Skeletal muscle tissue (tissue), 4 donors: Measurements from ENCODE around the gene AMBRA1. TPM values are rescaled to one million over a fixed set of nuclear protein-coding genes. Genes with fewer than 3 reads are reported as not detected.
A peak's percentile ranks its signal among the peaks of the same experiment; 100 is the strongest.

Experiments
- H3K27ac ChIP-seq: one replicate; pipeline ENCODE4 v1.7.0; 2013; ENCODE audit warnings: mild to moderate bottlenecking, low read depth, low read length, inconsistent platforms
- H3K27me3 ChIP-seq, 3 donors: one replicate each; pipeline ENCODE4 v1.7.0; 2013; ENCODE audit warnings: low read length in 3 of 3; ENCODE audit not compliant: control insufficient read depth in 3 of 3, insufficient read depth in 3 of 3
- H3K36me3 ChIP-seq, 3 donors: one replicate each; pipeline ENCODE4 v1.7.0; 2013; ENCODE audit warnings: low read length in 3 of 3; ENCODE audit not compliant: control insufficient read depth in 3 of 3, insufficient read depth in 3 of 3
- H3K4me1 ChIP-seq, 3 donors: one replicate each; pipeline ENCODE4 v1.7.0; 2013; ENCODE audit warnings: low read length in 3 of 3, mild to moderate bottlenecking in 3 of 3; ENCODE audit not compliant: control insufficient read depth in 3 of 3, insufficient read depth in 3 of 3
- H3K4me3 ChIP-seq, 3 donors: one replicate each; pipeline ENCODE4 v1.7.0; 2013; ENCODE audit warnings: low read length in 3 of 3
- H3K9ac ChIP-seq, 3 donors: one replicate each; pipeline ENCODE4 v1.7.0; 2013; ENCODE audit warnings: low read length in 3 of 3, mild to moderate bottlenecking in 3 of 3, moderate library complexity in 2 of 3, low read depth in 1 of 3
- H3K9me3 ChIP-seq, 3 donors: one replicate each; pipeline ENCODE4 v1.7.0; 2013; ENCODE audit warnings: low read length in 3 of 3; ENCODE audit not compliant: control insufficient read depth in 3 of 3
- total RNA-seq: library from RNA; depleted of rRNA; stranded (reverse); fragments of >200 nt; gene quantifications from one replicate; pipeline ENCODE4 v1.2.3, GENCODE V29; 2014
- donor health status: Osteomylitis.

Gene AMBRA1, protein sequence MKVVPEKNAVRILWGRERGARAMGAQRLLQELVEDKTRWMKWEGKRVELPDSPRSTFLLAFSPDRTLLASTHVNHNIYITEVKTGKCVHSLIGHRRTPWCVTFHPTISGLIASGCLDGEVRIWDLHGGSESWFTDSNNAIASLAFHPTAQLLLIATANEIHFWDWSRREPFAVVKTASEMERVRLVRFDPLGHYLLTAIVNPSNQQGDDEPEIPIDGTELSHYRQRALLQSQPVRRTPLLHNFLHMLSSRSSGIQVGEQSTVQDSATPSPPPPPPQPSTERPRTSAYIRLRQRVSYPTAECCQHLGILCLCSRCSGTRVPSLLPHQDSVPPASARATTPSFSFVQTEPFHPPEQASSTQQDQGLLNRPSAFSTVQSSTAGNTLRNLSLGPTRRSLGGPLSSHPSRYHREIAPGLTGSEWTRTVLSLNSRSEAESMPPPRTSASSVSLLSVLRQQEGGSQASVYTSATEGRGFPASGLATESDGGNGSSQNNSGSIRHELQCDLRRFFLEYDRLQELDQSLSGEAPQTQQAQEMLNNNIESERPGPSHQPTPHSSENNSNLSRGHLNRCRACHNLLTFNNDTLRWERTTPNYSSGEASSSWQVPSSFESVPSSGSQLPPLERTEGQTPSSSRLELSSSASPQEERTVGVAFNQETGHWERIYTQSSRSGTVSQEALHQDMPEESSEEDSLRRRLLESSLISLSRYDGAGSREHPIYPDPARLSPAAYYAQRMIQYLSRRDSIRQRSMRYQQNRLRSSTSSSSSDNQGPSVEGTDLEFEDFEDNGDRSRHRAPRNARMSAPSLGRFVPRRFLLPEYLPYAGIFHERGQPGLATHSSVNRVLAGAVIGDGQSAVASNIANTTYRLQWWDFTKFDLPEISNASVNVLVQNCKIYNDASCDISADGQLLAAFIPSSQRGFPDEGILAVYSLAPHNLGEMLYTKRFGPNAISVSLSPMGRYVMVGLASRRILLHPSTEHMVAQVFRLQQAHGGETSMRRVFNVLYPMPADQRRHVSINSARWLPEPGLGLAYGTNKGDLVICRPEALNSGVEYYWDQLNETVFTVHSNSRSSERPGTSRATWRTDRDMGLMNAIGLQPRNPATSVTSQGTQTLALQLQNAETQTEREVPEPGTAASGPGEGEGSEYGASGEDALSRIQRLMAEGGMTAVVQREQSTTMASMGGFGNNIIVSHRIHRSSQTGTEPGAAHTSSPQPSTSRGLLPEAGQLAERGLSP (N-terminal part only)
- 17.7 TPM for total RNA-seq

DNA sequence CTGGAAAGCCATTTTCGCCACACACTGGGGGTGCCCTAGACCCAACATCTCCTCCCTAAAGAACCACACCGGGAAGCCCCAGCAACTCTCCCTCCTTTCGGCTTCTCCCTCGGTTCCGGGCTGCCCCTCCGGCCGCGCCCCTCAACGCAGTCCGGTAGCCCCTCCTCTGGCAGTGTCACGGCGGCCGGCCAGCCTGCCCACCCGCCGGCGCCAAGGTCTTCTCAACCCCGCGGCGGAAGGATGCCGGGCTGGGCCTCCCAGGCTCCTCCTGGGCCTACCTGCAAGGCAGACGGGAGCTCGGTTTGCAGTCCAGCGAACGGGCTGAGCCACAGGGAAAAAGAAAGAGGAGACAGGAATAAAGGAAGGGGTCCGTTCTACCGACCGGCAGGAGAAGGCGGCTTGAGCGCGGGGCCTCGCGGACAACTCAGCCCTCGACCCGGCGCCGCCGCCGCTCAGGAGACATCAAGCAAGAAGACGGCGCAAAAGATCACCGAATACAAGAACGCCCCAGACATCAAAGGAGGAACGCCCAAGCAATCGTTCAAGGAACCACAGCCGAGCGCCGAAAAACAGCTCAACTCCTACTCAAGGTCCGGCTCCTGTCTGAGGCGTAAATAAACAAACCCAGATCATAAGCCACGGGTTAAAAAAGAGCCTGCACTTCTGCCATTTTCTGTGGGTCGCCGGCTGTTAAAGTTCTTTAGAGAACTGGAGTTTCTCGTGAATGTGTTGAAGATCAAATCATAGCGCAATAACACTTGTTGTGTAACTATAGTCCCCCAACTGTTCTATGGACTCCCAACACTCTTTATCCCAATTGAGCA, at the start of gene AMBRA1:
Gene AMBRA1 (minus strand): TSS at position 474 of the 824 bp plus-strand sequence. CDS start 45,643 bp downstream, outside the sequence.
- Histone ChIP-seq H3K27ac (peak within 1 kb of the TSS; percentile 78), H3K9me3 (no peaks in the 10 kb centered on the region), H3K4me3 (peak within 1 kb of the TSS; percentile 75 to 98 (median 81)), H3K36me3 (no peaks in the 10 kb centered on the region), H3K9ac (peak within 1 kb of the TSS; percentile 90 to 92 (median 91)), H3K4me1 (peaks cover 12 to 31% (median 24%) of the 10 kb centered on the region in 3 donors), H3K27me3 (no peaks in the 10 kb centered on the region)

DNA sequence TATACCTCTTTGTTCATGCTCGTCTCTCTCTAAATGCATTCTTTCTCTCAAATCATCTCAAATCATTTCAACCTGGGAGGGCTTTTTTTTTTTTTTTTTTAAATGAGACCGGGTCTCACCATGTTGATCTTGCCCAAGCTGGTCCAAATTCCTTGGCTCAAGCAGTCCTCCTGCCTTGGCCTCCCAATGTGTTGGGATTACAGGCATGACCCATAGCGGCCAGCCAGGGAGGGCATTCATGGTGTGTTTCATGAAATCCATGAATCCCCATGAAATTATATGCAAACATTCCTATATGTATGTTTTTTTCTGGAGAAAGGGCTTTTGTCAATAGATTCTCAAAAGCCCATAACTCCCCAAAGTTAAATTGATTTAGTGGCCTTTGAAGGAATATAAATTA, 49.7 kb upstream of the AMBRA1 start:
- Histone ChIP-seq H3K9ac (no peak overlapping the region), H3K4me3 (no peak overlapping the region), H3K27ac (no peak overlapping the region), H3K9me3 (no peaks in the 10 kb centered on the region), H3K4me1 (no peaks in the 10 kb centered on the region), H3K27me3 (no peaks in the 10 kb centered on the region), H3K36me3 (peaks cover 16 to 30% (median 30%) of the 10 kb centered on the region in 3 donors)

DNA sequence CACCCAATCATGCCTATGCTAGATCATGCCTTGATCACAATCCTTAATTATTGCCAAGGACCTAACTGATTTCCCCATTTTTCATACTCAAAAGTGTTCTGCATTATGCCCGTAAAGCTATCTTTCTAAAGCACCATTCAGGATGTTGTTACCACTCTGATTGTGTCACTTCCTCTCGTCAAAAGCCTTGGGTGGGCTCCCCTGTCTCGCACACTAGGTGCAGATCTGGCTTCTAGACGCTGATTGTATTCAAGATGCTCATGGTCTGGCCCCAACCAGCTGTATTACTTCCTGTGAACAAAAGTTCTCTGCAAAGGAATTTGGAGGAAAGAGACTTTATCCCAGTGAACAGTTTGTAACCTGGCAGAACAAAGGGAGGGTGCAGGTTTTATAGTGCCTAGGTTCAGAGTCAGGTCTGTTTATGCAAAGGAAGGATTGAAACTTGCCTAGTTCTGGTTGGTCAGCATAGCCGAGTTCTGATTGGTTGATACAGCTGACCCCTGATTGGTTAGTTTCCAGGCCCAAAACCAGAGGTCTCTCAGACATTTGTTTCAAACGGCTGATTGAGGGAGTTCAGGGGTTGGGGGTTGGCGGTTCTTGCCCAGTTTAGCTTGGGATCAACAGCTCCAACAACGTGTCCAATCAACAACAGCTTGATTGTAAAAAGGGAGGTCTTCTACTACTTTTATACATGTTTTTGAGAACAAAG, 49.0 kb upstream of the AMBRA1 start:
- H3K9me3 ChIP-seq = no peaks in the 10 kb centered on the region
- H3K4me3 ChIP-seq = no peak overlapping the region
- H3K36me3 ChIP-seq = peaks cover 15 to 30% (median 29%) of the 10 kb centered on the region in 3 donors
- H3K9ac ChIP-seq = no peak overlapping the region
- no peak overlapping the region for H3K27ac ChIP-seq
- no peaks in the 10 kb centered on the region for H3K4me1 ChIP-seq
- no peaks in the 10 kb centered on the region for H3K27me3 ChIP-seq

DNA sequence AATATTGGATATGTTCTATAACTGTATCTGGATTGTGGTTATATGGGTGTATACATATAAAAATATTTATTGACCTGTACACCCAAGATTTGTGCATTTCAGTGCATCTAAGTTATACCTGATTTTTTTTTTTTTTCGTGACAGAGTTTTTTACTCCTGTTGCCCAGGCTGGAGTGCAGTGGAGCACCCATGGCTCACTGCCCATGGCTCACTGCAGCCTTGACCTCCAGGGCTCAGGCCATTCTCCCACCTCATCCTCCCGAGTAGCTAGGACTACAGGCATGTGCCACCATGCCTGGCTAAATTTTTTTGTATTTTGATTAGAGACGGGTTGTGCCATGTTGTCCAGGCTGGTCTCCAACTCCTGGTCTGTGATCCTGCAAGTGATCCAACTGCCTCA, 47.8 kb upstream of the AMBRA1 start:
- Histone ChIP-seq H3K9ac (no peak overlapping the region), H3K27me3 (no peaks in the 10 kb centered on the region), H3K36me3 (peaks cover 9 to 20% (median 19%) of the 10 kb centered on the region in 3 donors), H3K4me3 (no peak overlapping the region), H3K27ac (no peak overlapping the region), H3K4me1 (no peaks in the 10 kb centered on the region), H3K9me3 (no peaks in the 10 kb centered on the region)

DNA sequence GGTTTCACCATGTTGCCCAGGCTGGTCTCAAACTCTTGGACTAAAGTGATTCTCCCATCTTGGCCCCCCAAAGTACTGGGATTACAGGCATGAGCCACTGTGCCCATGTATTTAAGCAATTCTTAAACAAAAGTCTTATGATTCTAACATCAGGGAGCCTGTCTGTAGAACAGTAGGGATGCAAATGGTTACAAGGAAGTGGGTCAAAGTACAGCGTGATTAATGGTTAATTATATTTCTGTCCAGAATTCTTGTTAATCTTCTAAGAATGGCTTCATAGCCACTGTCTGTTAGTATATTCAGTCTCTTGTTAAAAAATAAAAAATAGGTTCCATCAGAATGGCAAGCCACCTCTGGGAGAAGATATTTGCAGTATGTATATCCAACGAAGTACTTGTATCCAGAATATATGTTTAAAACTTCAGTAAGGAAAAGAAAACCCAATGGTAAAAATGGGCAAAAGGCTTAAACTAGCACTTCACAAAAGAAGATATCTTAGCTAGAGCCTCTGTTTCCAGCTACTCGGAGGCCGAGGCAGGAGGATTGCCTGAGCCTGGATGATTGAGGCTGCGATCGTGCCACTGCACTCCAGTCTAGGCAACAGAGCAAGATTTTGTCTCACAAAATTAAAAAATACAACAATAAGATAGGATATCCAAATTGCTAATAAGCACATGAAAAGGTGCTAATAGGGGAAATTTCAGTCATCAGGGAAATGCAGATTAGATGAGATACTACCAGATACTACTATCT, 46.4 kb upstream of the AMBRA1 start:
- Histone ChIP-seq H3K9me3 (no peaks in the 10 kb centered on the region), H3K4me1 (no peaks in the 10 kb centered on the region), H3K9ac (no peak overlapping the region), H3K27me3 (no peaks in the 10 kb centered on the region), H3K36me3 (peaks cover 0 to 14% (median 5%) of the 10 kb centered on the region in 3 donors), H3K27ac (no peak overlapping the region), H3K4me3 (no peak overlapping the region)

DNA sequence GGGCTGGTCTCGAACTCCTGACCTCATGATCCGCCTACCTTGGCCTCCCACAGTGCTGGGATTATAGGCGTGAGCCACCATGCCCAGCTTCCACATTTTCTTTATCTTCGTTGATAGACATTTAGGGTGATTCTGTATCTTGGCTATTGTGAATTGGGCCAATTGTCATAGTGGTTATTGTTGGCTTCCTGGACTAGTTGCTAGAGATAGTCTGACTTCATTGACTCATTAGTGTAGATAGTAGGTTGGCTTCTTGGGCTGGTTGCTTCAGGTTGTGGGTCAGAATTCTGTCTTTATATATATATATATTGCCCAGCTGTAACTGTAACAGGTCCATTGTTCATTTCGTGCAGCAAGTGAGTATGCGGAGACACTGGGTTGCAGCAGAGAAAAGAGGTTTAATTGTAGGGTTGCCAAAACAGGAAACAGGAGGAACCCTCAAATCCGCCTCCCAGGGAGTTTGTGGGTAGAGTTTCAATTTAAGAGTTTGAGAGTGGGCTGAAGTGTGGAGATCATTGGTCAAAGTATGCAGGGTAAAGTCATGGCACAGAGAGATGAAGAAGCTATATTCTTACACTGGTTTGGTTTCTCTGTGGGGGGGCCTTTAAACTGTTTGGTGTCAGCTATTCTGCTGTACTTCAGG, 45.5 kb upstream of the AMBRA1 start:
- Histone ChIP-seq H3K36me3 (peaks cover 0 to 8% (median 0%) of the 10 kb centered on the region in 3 donors), H3K4me3 (no peak overlapping the region)

DNA sequence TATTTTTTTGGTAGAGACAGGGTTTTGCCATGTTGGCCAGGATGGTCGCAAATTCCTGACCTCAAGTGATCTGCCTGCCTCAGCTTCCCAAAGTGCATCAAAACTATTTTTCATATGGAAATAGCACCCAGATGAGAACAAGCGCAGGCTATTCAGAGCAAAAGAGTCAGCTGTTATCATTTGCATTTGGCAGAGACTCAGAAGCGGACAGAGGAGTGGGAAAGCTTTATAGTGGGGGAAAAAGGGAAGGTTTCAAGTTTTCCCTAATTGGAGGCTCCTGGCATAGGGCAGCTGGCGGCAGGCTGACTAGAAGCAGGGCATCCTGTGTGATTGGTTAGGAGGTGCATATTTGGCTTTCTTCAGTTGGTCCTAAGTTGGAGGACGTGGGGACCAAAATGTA, 43.7 kb upstream of the AMBRA1 start:
- Histone ChIP-seq H3K9me3 (no peaks in the 10 kb centered on the region), H3K9ac (no peak overlapping the region), H3K27ac (no peak overlapping the region), H3K4me1 (no peaks in the 10 kb centered on the region), H3K27me3 (no peaks in the 10 kb centered on the region), H3K36me3 (peaks cover 0 to 10% (median 2%) of the 10 kb centered on the region in 3 donors), H3K4me3 (no peak overlapping the region)

More for the DNA sequence above, 45.5 kb upstream of the AMBRA1 start:
- Histone ChIP-seq H3K9me3 (no peaks in the 10 kb centered on the region), H3K27ac (no peak overlapping the region), H3K4me1 (no peaks in the 10 kb centered on the region), H3K9ac (no peak overlapping the region), H3K27me3 (no peaks in the 10 kb centered on the region)

DNA sequence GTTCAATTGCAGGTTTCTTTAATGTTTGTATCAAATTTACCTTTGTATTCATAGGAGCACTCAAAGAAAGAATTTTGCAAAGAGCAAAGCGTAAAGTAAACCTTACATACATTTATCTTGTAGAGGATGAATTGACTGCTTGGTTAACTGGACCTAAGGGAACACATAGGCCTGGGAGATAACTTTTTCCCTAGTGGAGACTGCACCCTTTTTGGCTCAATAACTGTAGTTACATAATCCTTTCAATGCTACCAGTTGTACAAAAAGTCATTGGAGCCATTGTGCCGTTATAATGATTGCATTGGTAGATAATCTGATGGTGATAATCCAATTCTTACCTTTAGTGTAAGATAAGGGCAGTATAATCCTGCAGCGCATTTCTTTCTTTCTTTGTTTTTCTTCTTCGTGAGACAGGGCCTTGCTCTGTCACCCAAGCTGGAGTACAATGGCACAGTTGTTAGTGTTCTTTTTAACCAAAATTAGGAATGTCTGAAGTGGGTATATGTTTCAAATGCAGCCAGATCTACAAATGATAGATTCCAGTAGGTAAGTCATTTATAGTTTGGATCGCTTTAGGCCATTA, 41.8 kb upstream of the AMBRA1 start:
- Histone ChIP-seq H3K4me1 (no peaks in the 10 kb centered on the region), H3K36me3 (peaks cover 3 to 22% (median 16%) of the 10 kb centered on the region in 3 donors)

More for the DNA sequence above, 41.8 kb upstream of the AMBRA1 start:
- no peaks in the 10 kb centered on the region for H3K9me3 ChIP-seq
- no peak overlapping the region for H3K4me3 ChIP-seq
- no peak overlapping the region for H3K9ac ChIP-seq
- no peaks in the 10 kb centered on the region for H3K27me3 ChIP-seq
- no peak overlapping the region for H3K27ac ChIP-seq
